CD4-positive, alpha-beta memory T cell (primary cell): Measurements from ENCODE around the gene FAM149A. TPM values are rescaled to one million over a fixed set of nuclear protein-coding genes. Genes with fewer than 3 reads are reported as not detected.

Experiments used
- CTCF ChIA-PET: fragments of 350-600 bp; sonication (Branson Sonifier 250); formaldehyde crosslinking; loops from one replicate; lab custom pipeline; 2021; ENCODE audit warnings: inconsistent platforms; ENCODE audit not compliant: partially characterized antibody; lab: Charles Lee
- POLR2A ChIA-PET: fragments of 350-600 bp; sonication (Branson Sonifier 250); formaldehyde crosslinking; loops from one replicate; lab custom pipeline; 2021; ENCODE audit not compliant: partially characterized antibody; lab: Charles Lee
- DNase-seq, 5 donors: peaks; one replicate each; pipeline versions ENCODE4 v3.0.0 to v3.0.0-alpha.2; 2020 to 2022; ENCODE audit warnings: mixed read lengths in 1 of 5
- H3K27ac ChIP-seq: one replicate; pipeline ENCODE4 v1.7.0; 2013; ENCODE audit warnings: low read depth, low read length
- H3K27me3 ChIP-seq: 2 replicates; pipeline ENCODE4 v1.7.0; 2013; ENCODE audit warnings: mild to moderate bottlenecking, low read length, moderate library complexity; ENCODE audit not compliant: insufficient read depth
- H3K36me3 ChIP-seq: 2 replicates; pipeline ENCODE4 v1.7.0; 2013; ENCODE audit warnings: mild to moderate bottlenecking, low read length, moderate library complexity; ENCODE audit not compliant: insufficient read depth
- H3K4me1 ChIP-seq: 2 replicates; pipeline ENCODE4 v1.7.0; 2013; ENCODE audit warnings: mild to moderate bottlenecking, low read length, moderate library complexity; ENCODE audit not compliant: insufficient read depth
- H3K4me3 ChIP-seq, 2 donors: one replicate each; pipeline ENCODE4 v1.7.0; 2013; ENCODE audit warnings: low read length in 2 of 2, mild to moderate bottlenecking in 1 of 2
- H3K9me3 ChIP-seq, 2 donors: one replicate each; pipeline ENCODE4 v1.7.0; 2013; ENCODE audit warnings: low read length in 2 of 2, control low read depth in 1 of 2; ENCODE audit not compliant: control insufficient read depth in 1 of 2
- H3K27ac Mint-ChIP-seq, 7 donors: one replicate each; pipeline ENCODE4 v1.8.0; 2020 to 2021; ENCODE audit warnings: mixed read lengths in 7 of 7, mild to moderate bottlenecking in 6 of 7, inconsistent platforms in 3 of 7, moderate library complexity in 3 of 7
- H3K27me3 Mint-ChIP-seq, 2 donors: one replicate each; pipeline ENCODE4 v1.8.0; 2020 to 2021; ENCODE audit warnings: mixed read lengths in 2 of 2
- H3K36me3 Mint-ChIP-seq, 2 donors: one replicate each; pipeline ENCODE4 v1.8.0; 2020 to 2021; ENCODE audit warnings: mixed read lengths in 2 of 2, inconsistent platforms in 1 of 2, mild to moderate bottlenecking in 1 of 2
- H3K4me1 Mint-ChIP-seq, 4 donors: one replicate each; pipeline ENCODE4 v1.8.0; 2020 to 2021; ENCODE audit warnings: mixed read lengths in 4 of 4, mild to moderate bottlenecking in 1 of 4
- H3K4me3 Mint-ChIP-seq, 8 donors: one replicate each; pipeline ENCODE4 v1.8.0; 2020 to 2021; ENCODE audit warnings: mixed read lengths in 8 of 8, mild to moderate bottlenecking in 7 of 8, moderate library complexity in 6 of 8, inconsistent platforms in 3 of 8
- H3K9me3 Mint-ChIP-seq, 8 donors: one replicate each; pipeline ENCODE4 v1.8.0; 2020 to 2021; ENCODE audit warnings: mixed read lengths in 8 of 8, mild to moderate bottlenecking in 5 of 8, inconsistent platforms in 3 of 8, moderate library complexity in 1 of 8
- intact Hi-C: fragments of 100-400 bp; cut with micrococcal nuclease; formaldehyde crosslinking; loops from one replicate; pipeline ENCODE4 v1.15.1; 2023
- polyA plus RNA-seq, 2 donors: library from polyadenylated mRNA; unstranded; fragments of 300-500 nt; fragmentation: Illumina TruSeq; gene quantifications; one replicate each; pipeline ENCODE4 v1.2.3, GENCODE V29; 2021
- total RNA-seq, 2 experiments: library from RNA; stranded (reverse); gene quantifications; one replicate each; pipeline ENCODE4 v1.2.3, GENCODE V29; 2021

The FAM149A gene
- total and polyA plus RNA-seq, 4 experiments from 2014 or later = 0.58 to 0.76 TPM; not detected in 2

DNA sequence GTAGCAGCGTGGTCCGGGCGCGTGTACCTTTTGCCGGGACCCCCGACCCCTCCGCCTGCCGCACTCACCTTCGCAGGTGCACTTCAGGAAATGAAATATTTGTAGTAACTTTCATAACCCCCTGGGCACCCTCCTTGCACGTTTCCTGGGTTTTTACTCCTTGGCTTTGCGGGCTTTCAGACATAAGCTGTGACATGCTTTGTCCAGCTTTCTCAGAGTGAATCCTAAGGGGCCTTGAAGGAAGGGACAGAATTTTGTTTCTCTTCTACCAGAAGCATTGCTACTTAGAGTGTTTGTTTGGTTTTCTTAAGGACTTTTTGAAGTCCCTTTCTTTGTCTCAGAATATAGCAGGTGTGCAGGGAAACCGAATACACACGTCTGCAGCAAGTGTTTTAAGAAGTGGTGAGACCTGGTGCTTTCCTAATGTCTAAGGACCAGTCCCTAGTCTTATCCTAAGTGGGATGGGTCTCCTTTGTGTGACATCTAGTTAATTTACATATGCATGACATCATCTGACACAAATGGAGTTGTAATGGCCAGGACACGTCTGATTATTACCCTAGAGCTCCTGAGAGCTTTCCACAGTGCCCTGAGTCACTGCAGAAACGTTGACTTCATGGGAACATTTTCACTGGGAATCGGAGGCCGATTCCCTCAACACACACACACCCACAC is 1.3 kb downstream of the FAM149A start:
- no peaks in the 10 kb centered on the region for H3K9me3 ChIP-seq
- H3K4me1 ChIP-seq = peaks cover 5% of the 10 kb centered on the region
- CTCF ChIA-PET = no interaction called here
- peaks cover 7% of the 10 kb centered on the region for H3K27me3 ChIP-seq
- Mint-ChIP-seq H3K4me3 (peak overlapping the region; percentile 72 to 93 (median 85)), H3K27ac (peak overlapping the region in 2 of 7 donors; percentile 14 to 65), H3K4me1 (peaks cover 4 to 10% (median 7%) of the 10 kb centered on the region in 4 donors), H3K36me3 (no peaks in the 10 kb centered on the region), H3K27me3 (peaks cover 38 to 43% of the 10 kb centered on the region in 2 donors), H3K9me3 (no peaks in the 10 kb centered on the region)
- H3K27ac ChIP-seq = no peak overlapping the region
- POLR2A ChIA-PET = interaction anchor here (2.0 kb wide), 1 partner anchor 85 kb away, joined by 6 read pairs; the partner anchor contains the start of gene CYP4V2
- intact Hi-C loops = no loop called here
- peak in 2 of 5 donors; percentile 5 to 9 for DNase-seq
- H3K4me3 ChIP-seq = peak overlapping the region in 1 of 2 donors; percentile 38
- H3K36me3 ChIP-seq = no peaks in the 10 kb centered on the region

DNA sequence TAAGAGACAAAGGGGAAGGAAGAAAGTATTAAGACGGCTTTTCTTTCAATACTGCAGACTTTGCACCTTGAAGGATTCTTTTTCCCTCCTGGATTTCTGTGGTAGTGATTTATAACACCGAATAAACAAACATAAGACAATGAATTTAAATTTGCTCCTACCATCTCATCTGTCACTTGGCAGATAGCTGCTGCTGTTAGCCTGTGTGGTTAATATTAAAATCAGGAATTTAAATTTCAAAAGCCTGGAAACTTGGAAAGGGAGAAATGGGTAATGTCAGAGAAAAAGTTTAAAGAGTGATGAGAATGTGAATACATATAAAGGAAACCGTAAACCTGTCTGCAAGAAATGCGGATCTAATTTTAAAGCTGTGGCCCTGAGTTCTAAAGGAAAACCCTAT is 3.4 kb downstream of the FAM149A start:
- Mint-ChIP-seq H3K27ac (no peak overlapping the region), H3K27me3 (peaks cover 33% of the 10 kb centered on the region in 2 donors), H3K4me1 (peaks cover 4 to 10% (median 7%) of the 10 kb centered on the region in 4 donors), H3K4me3 (no peak overlapping the region), H3K9me3 (no peaks in the 10 kb centered on the region), H3K36me3 (no peaks in the 10 kb centered on the region)
- peaks cover 5% of the 10 kb centered on the region for H3K4me1 ChIP-seq
- no peak overlapping the region for H3K4me3 ChIP-seq
- no peak for DNase-seq
- ChIA-PET POLR2A (no interaction called here), CTCF (interaction anchor here (1.2 kb wide), 1 partner anchor 39 kb away, joined by 4 read pairs; the partner anchor contains the start of gene TLR3)
- H3K27ac ChIP-seq = no peak overlapping the region
- peaks cover 7% of the 10 kb centered on the region for H3K27me3 ChIP-seq
- no peaks in the 10 kb centered on the region for H3K9me3 ChIP-seq
- intact Hi-C loops = no loop called here
- no peaks in the 10 kb centered on the region for H3K36me3 ChIP-seq

DNA sequence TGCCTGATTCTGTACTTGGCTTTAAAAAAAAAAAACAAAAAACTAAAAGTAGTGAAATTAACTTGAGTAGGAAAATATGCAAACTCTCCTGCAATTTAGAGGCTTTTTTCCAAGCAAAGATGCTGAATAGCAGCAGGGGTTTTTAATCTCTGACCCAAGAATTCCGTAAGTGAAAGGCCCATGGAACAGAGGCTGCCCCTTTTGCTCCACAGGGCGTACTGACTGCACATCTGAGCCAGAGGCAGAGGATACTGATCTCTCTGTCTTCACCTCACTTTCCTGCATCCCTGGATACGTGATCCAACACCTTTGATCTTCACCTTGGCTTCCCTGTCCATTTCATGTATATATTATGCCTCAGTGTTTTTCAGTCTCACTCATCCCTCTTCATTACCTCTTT is 3.9 kb downstream of the FAM149A start:
- intact Hi-C loops = no loop called here
- H3K27ac Mint-ChIP-seq = no peak overlapping the region
- H3K27ac ChIP-seq = no peak overlapping the region
- ChIA-PET CTCF (interaction anchor here (1.2 kb wide), 1 partner anchor 40 kb away, joined by 4 read pairs; the partner anchor contains the start of gene TLR3), POLR2A (no interaction called here)
- H3K27me3 Mint-ChIP-seq = peaks cover 28 to 29% of the 10 kb centered on the region in 2 donors
- H3K4me3 ChIP-seq = no peak overlapping the region
- H3K27me3 ChIP-seq = peaks cover 7% of the 10 kb centered on the region
- DNase-seq = no peak
- no peaks in the 10 kb centered on the region for H3K36me3 Mint-ChIP-seq
- no peaks in the 10 kb centered on the region for H3K9me3 ChIP-seq
- H3K4me3 Mint-ChIP-seq = peak overlapping the region in 1 of 8 donors; percentile 21
- peaks cover 4 to 10% (median 7%) of the 10 kb centered on the region in 4 donors for H3K4me1 Mint-ChIP-seq
- H3K9me3 Mint-ChIP-seq = no peaks in the 10 kb centered on the region
- H3K4me1 ChIP-seq = peaks cover 5% of the 10 kb centered on the region
- H3K36me3 ChIP-seq = no peaks in the 10 kb centered on the region

DNA sequence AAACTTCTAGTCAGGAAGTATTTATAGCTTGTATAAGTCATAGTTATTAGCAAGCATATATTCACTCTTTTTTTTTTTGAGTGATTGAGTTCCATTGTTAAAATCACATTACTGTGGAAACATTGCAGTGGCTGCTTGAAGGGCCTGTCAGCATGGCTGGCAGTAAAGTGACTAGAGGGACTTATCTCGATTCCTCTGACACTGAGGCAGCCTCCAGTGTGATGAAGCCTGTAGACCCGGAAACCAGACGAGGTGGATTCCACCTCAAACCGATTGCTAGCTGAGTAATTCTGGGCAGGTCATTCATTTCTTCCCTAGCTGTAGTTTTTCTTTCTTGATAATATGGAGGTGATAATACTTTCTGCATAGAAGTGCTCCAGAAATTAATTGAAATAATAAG is 4.7 kb downstream of the FAM149A start:
- no peak for DNase-seq
- Histone ChIP-seq H3K27ac (no peak overlapping the region), H3K9me3 (no peaks in the 10 kb centered on the region), H3K27me3 (peaks cover 2% of the 10 kb centered on the region), H3K36me3 (no peaks in the 10 kb centered on the region), H3K4me3 (no peak overlapping the region), H3K4me1 (peaks cover 5% of the 10 kb centered on the region)
- ChIA-PET CTCF (no interaction called here), POLR2A (no interaction called here)
- peaks cover 4 to 10% (median 7%) of the 10 kb centered on the region in 4 donors for H3K4me1 Mint-ChIP-seq
- H3K4me3 Mint-ChIP-seq = no peak overlapping the region
- intact Hi-C loops = no loop called here
- H3K27me3 Mint-ChIP-seq = peaks cover 21 to 23% of the 10 kb centered on the region in 2 donors
- H3K36me3 Mint-ChIP-seq = no peaks in the 10 kb centered on the region
- H3K27ac Mint-ChIP-seq = no peak overlapping the region
- H3K9me3 Mint-ChIP-seq = no peaks in the 10 kb centered on the region

DNA sequence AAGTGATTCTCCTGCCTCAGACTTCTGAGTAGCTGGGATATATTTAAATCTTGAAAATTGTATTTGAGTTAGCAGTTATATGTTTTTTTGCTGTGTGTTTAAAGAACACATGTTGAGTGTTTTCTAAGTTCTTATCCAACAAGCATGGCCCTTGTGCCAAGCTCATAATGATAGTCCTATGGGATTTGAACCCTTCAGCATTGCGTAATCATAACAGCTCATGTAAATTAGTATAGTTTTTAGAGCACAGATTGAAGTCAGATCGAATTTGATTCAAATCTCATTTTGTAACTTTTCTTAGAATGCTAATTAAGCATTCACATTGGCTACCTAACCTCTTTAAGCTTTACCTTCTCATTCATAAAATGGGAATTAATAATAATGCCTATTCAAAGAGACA is 12.2 kb downstream of the FAM149A start:
- Histone ChIP-seq H3K4me1 (no peaks in the 10 kb centered on the region), H3K27me3 (no peaks in the 10 kb centered on the region), H3K27ac (no peak overlapping the region), H3K36me3 (no peaks in the 10 kb centered on the region), H3K4me3 (no peak overlapping the region), H3K9me3 (no peaks in the 10 kb centered on the region)
- no peak for DNase-seq
- ChIA-PET POLR2A (no interaction called here), CTCF (interaction anchor here (1.0 to 1.3 kb wide), 2 partner anchors 9 to 21 kb away, joined by 3 to 4 read pairs; no protein-coding TSS in a partner anchor)
- peaks cover 14 to 23% of the 10 kb centered on the region in 2 donors for H3K27me3 Mint-ChIP-seq
- no peak overlapping the region for H3K4me3 Mint-ChIP-seq
- H3K27ac Mint-ChIP-seq = no peak overlapping the region
- H3K4me1 Mint-ChIP-seq = no peaks in the 10 kb centered on the region
- H3K9me3 Mint-ChIP-seq = peaks cover 0 to 2% (median 0%) of the 10 kb centered on the region in 8 donors
- H3K36me3 Mint-ChIP-seq = no peaks in the 10 kb centered on the region
- intact Hi-C loops = no loop called here

DNA sequence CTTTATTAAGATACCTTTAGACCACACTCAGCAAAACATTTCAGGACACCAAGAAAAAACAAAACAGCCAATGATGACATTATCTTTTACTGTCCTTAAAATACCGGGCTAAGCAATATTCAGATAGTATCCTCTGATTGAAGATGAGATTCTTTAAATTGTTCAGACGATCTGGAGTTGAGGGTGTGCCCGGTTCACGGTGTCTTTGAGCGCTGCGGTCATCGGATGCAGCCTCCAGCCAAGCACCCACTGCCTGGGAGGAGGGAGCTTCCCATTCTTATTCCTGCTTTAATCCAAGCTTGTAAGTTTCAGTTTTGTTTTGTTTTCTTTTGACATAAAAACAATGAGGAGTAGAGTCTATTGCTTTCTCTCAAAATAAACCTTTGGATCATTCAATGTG is 14.1 kb downstream of the FAM149A start:
- ChIA-PET CTCF (interaction anchor here (1.4 kb wide), 1 partner anchor 80 kb away, joined by 3 read pairs; no protein-coding TSS in a partner anchor), POLR2A (no interaction called here)
- Histone ChIP-seq H3K9me3 (no peaks in the 10 kb centered on the region), H3K27me3 (no peaks in the 10 kb centered on the region), H3K4me1 (no peaks in the 10 kb centered on the region), H3K4me3 (no peak overlapping the region), H3K36me3 (no peaks in the 10 kb centered on the region), H3K27ac (no peak overlapping the region)
- H3K4me1 Mint-ChIP-seq = no peaks in the 10 kb centered on the region
- DNase-seq = no peak
- peaks cover 14 to 23% of the 10 kb centered on the region in 2 donors for H3K27me3 Mint-ChIP-seq
- peak overlapping the region in 1 of 7 donors; percentile 49 for H3K27ac Mint-ChIP-seq
- no peak overlapping the region for H3K4me3 Mint-ChIP-seq
- H3K9me3 Mint-ChIP-seq = peaks cover 0 to 2% (median 0%) of the 10 kb centered on the region in 8 donors
- H3K36me3 Mint-ChIP-seq = no peaks in the 10 kb centered on the region
- intact Hi-C loops = no loop called here

DNA sequence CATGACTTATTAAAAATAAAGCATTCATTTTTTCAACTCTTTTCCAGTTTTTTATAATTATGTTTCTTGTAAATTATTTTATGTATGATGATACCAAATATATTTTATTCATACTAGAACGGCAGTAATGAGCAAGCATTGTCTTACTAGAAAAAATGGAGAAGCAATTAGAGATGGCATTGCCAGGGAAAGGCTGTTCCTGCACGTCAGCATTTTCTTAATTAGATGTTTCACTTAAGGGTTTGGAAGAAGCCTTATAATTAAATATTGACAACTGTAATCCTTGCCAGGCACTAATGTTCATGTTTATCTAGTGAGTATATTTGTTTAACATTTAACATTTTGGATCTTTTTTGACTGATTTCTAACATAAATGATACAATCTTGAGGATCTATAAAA is 16.6 kb downstream of the FAM149A start:
- Histone ChIP-seq H3K9me3 (no peaks in the 10 kb centered on the region), H3K4me3 (no peak overlapping the region), H3K4me1 (no peaks in the 10 kb centered on the region), H3K27ac (no peak overlapping the region), H3K27me3 (no peaks in the 10 kb centered on the region), H3K36me3 (no peaks in the 10 kb centered on the region)
- CTCF ChIA-PET = no interaction called here
- H3K27me3 Mint-ChIP-seq = peaks cover 14 to 23% of the 10 kb centered on the region in 2 donors
- H3K36me3 Mint-ChIP-seq = no peaks in the 10 kb centered on the region
- no peak for DNase-seq
- no peak overlapping the region for H3K27ac Mint-ChIP-seq
- H3K9me3 Mint-ChIP-seq = peaks cover 0 to 4% (median 0%) of the 10 kb centered on the region in 8 donors
- POLR2A ChIA-PET = no interaction called here
- intact Hi-C loops = no loop called here
- no peaks in the 10 kb centered on the region for H3K4me1 Mint-ChIP-seq
- H3K4me3 Mint-ChIP-seq = no peak overlapping the region
